RCC 7860 (cell line): ENCODE measurements around the gene PRR23E.

ENCODE experiments used
- DNase-seq: peaks from one replicate; pipeline ENCODE4 v3.0.0-alpha.2; 2015; ENCODE audit warnings: low spot score
- FAIRE-seq: peaks from 2 replicates; lab custom pipeline; 2012; peaks lifted over from hg19 to GRCh38; lab: Jason Lieb, UNC

Gene PRR23E

DNA sequence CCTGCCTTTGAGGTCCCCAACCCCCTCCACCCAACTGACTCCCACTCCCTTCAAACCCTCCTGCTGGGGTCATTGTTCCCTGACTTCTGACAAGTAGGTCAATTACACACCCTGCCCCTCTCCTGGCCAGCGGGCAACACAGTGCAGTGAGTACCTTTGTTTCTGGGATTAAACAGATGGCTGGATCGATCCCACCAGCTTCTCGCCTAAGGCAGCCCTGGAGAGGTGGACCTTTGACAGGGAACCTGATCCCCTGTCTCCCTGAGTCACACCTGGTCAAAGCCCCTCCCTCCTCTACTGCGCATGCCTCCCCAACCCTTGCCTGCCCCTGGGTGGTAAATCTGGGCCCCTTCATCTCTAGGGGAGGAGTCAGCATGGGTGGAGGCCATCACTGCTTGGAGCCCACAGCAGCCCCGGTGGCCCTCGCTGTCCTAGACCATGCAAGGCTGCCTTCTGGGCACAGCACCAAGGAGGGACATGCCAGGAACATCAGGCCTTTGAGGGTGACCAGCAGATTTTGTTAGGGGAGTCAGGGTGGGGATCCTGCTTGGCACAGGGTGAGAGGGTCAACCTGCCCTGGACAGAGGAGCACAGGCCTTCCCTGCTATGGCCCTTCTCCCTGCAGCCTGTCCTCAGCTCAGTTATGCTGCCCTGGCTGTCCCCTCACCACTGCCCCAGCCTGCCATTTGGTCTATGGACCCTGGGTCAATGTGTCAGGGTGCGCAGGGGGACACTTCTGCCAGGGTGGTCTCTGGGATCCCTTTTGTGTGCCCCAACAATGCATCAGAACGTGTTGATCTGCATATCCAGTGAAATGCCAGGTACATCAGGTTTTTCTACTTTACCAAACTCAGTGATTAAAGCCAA is 9.8 kb upstream of the PRR23E start:
- DNase-seq: no peak
- FAIRE-seq: no peak

- FAIRE-seq: no peak
- no peak for DNase-seq
Measured at GRCh38 chr3:127183931-127184869, 8.7 kb upstream of the PRR23E start.

DNA sequence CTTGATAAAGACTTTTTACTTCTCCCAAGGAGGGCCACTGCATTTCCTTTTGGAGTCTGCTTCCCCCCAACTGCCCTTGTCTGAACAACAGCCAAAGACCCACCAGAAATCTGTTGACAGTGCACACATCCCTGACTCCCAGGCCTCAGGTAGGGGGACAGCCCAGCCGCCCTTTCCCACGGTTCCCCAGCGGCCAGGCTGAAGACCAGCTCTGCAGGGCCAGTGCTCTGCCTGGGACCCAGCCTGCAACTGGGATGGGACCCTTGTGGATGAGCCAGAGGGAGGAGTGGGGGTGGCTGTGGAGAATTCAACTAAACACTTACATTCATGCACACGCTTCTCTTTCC is 8.1 kb upstream of the PRR23E start:
- no peak for DNase-seq
- FAIRE-seq: no peak

GRCh38 chr3:127185268-127185667 is 7.7 kb upstream of the PRR23E start:
- no peak for FAIRE-seq

DNA sequence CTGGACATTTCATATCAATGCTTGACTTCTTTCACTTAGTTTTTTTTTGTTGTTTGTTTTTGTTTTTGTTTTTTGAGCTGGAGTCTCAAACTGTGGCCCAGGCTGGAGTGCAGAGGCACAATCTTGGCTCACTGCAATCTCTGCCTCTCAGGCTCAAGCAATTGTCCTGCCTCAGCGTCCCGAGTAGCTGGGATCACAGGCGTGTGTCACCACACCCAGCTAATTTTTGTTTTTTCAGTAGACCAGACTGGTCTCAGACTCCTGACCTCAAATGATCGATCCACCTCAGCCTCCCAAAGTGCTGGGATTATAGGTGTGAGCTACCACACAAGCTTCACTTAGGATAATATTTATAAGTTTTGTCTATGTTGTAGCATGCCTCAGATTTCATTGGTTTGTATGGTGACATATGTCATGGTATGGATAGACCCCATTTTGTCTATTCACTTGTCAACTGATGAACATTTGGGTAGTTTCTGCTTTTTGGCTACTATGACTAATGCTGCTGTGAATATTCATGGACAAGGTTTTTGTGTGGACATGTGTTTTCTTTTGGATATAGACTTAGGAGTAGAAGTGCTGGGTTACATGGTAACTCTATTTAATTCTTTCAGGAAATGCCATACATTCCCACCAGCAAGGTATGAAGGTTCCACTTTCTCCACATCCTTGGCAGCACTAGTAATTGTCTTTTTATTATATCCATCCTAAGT is 6.8 kb upstream of the PRR23E start:
- no peak for DNase-seq
- no peak for FAIRE-seq

More at GRCh38 chr3:127185268-127185667, 7.7 kb upstream of the PRR23E start:
- DNase-seq: no peak

GRCh38 chr3:127187316-127187715 is 5.6 kb upstream of the PRR23E start:
- FAIRE-seq (no peak), DNase-seq (no peak)

DNA sequence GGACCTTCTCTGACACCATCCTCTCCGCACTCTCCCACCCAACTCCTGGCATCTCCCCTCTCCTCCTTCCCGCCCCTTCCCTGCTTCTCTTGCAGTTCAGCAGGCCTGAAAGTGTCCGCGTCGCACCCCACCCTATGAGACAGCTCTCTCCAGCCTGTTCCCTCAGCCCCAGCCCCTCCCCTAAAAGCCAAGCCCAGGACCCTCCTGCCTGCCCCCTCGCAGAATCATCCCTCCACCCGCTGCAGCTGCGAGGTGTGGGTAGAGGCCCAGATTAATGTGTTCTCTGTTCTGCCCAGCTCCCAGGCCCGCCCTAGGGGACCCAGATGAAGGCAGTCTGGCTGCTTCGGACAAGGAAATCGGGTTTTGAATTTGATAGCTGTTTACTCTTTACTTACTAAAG is 410 bp downstream of the PRR23E start:
- no peak for FAIRE-seq
- DNase-seq: no peak

- no peak for FAIRE-seq
- DNase-seq: no peak
Measured at GRCh38 chr3:127193775-127194174, 844 bp downstream of the PRR23E start.

GRCh38 chr3:127194601-127195187 is 1.8 kb downstream of the PRR23E start:
- DNase-seq: no peak
- FAIRE-seq: no peak

- DNase-seq (no peak), FAIRE-seq (no peak)
Measured at GRCh38 chr3:127195417-127195816, 2.5 kb downstream of the PRR23E start.

DNA sequence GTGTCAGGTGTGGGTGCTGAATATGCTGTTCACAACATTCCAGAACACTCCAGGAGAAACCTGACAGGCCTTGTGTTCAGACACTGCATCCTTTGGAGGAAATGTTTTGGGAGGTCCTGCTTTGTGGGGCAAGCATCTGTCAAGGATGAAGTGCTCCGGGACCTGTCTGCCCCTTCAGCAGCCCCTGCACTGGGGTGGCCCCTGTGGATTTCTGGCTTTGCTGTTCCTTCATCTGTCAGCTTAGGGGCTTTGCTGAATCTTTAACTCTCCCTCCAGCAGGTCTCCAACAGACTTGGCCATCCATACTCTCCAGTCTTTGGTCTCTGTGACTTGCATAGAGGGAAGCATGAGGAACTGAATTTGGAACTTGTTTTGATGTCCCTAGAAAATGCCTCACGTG is 3.1 kb downstream of the PRR23E start:
- FAIRE-seq (no peak), DNase-seq (no peak)

DNA sequence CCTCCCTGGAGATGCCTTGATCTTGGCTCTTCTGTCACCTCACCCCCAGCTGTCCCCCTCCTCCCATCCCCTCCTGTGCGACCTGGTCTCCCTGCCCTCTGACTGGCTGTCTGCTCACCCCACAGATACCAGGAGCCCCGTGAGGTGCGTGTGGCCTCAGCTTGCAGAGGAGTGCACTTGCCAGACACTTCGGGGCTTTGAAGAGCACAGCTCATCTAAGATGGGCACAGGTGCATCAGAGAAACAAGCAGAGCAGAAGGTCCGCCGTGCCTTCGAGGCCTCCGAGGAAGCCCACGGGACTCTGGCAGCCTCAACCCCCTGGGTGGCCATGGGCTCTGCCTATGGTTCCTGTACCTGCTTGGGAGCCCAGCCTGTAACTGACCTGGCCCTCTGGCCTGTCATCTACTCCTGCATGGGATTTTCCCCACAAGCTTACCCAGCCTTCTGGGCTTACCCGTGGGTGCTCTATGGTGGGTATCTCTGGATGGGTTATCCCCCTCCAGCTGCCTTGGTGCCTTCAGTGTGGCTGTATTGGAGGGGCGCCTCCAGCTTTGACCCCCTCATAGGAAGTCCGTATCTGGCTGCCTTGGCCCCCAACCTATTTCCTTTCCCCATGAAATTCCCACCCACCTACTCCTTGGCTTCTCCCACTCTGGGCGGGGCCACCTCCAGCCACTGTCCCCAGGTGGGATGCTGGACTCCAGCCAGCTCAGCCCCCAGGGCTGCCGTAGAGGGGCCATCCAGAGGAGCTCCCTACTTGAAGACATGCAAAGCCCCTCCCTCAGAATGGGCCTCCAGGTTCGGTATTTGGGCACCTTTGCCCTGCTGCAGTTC is 3.8 kb downstream of the PRR23E start:
- DNase-seq (no peak), FAIRE-seq (no peak)

- no peak for DNase-seq
Measured at GRCh38 chr3:127197300-127198189, 4.6 kb downstream of the PRR23E start.

GRCh38 chr3:127200086-127200691 is 7.3 kb downstream of the PRR23E start:
- no peak for DNase-seq
- no peak for FAIRE-seq

More at GRCh38 chr3:127197300-127198189, 4.6 kb downstream of the PRR23E start:
- FAIRE-seq: no peak

DNA sequence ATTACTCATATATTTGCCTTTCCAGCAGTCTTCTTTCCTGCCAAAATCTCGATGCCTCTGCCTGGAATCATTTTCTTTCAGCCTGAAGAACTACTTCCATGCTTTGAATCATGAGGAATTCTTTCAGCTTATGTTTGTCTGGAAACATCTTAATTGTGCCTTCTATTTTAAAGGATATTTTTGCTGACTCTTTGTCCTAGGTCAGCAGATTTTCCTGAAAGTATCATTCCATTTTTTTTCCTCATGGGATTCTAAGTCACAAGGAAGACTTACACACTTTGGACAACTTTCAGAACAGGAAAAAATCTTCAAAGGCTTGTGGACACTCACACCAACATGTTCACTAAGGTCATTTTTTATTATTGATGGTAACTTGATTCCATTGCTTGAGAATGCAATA is 10.1 kb downstream of the PRR23E start:
- no peak for FAIRE-seq
- DNase-seq: no peak

GRCh38 chr3:127204841-127205582 is 12.1 kb downstream of the PRR23E start:
- FAIRE-seq: no peak
- DNase-seq: no peak

DNA sequence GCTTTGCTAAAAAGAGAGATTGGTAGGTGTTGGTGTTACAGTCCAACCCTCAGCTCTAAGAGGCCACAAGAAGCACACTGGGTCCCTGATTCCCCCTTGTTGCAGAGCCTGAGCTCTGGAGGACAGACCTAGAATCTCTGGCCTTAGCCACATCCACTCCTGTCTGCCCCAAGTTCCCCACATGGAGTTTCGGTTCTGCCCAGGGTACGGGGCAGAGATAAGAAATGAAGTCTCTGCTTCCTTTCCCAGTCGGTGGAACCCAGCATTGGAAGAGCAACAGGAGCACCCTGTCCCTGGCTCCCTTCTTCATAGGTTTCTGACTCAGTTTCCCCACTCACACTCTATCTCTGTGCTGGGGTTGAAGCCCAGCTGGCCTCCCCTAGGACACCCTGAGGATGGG is 13.2 kb downstream of the PRR23E start:
- DNase-seq: no peak

More for the DNA sequence above, 13.2 kb downstream of the PRR23E start:
- no peak for FAIRE-seq
